ENCODE data around the gene CSPG4. TPM values are rescaled to one million over a fixed set of nuclear protein-coding genes. Genes with fewer than 3 reads are reported as not detected.

Gene CSPG4
- total RNA-seq, 2 donors from 2014 or later = 0.02 TPM; not detected in 1

DNA sequence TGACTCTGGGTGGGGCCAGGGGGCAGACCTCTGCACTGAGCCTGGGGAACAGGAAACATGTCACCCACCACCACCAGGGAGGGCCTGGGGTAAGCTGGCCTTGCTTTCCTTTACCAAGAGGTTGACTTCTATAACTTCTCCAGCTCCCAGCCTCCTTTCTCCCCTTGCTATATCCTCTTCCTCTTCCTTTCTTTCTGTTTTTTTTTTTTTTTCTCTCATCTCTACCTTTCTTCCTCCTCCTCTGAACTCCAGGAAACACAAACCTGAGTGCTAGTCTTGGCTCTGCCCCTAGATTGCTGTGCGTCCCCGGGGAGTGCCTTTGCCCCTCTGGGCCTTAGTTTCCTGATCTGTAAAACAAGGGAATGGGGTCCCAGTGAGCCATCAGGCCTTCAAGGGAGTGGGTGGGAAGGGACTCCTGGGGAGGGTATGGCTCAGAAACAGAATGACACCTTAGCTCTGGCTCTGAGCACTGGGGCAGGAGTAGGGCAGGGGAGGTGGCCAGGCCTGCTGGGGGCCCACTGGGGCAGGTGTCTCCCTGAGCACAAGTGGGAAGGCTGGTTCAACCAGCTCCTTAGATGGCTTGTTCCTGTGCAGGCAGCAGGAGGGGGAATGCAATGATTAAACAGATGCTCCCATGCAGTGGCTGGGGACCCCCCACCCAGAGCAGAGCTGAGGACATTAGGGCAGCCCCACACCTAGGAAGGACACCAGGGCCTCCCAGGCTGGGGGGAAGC, 60.7 kb downstream of the CSPG4 start:
- peak overlapping the region; percentile 80 for H3K27ac Mint-ChIP-seq
- H3K4me1 Mint-ChIP-seq = peaks cover 20% of the 10 kb centered on the region
- no peaks in the 10 kb centered on the region for H3K9me3 Mint-ChIP-seq
- no peaks in the 10 kb centered on the region for H3K27me3 Mint-ChIP-seq
- no peak for ATAC-seq (replicated peaks)
- peak overlapping the region; percentile 87 for H3K4me3 Mint-ChIP-seq
- no peaks in the 10 kb centered on the region for H3K36me3 Mint-ChIP-seq (ENCODE audit: low read depth)

DNA sequence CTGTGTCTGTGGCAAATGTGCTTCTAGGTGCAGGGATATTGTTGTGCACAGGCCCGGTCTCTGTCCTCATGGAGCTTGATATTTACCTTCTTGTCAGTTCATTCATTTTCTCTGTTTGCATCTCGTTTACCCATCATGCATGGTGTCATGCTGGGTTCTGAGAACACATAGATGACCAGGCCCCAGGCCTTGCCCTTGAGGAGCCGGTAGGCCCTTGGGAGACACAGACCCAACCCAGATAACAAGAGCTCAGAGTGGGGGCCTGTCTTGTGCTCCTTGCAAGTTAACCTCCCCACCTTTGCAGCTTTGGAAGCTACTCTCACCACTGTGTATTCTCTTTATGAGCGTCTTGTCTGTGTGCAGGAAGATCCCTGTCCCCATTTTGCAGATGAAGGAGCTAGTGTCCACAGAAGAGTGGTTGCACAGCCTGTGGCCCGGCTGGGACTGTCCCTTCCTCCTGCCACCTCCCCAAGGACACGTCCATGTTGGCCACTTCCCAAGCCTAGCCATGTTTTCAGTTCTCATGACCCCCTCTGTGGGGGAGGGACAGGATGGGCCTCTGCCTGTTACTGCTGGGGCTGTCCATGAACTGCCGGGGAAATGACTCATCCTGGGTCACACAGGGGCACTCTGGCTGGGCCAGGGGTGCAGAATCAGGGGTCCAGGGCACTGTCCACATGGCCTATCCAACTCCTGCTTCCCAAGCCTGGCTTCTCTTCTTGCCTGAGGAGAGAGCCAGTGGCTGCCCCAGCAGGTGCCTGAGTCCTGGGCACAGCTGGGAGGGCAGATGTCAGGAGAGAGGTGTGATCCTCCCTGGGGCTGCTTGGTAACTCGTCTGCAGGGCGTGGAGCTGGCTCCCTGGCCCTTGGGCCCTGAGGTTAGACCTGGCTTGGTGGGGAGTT, 61.5 kb downstream of the CSPG4 start:
- Mint-ChIP-seq H3K27ac (peak overlapping the region; percentile 80), H3K4me1 (peaks cover 20% of the 10 kb centered on the region), H3K36me3 (ENCODE audit: low read depth) (no peaks in the 10 kb centered on the region), H3K27me3 (no peaks in the 10 kb centered on the region), H3K9me3 (no peaks in the 10 kb centered on the region), H3K4me3 (peak overlapping the region; percentile 87)
- ATAC-seq (replicated peaks) = peak; percentile 41

DNA sequence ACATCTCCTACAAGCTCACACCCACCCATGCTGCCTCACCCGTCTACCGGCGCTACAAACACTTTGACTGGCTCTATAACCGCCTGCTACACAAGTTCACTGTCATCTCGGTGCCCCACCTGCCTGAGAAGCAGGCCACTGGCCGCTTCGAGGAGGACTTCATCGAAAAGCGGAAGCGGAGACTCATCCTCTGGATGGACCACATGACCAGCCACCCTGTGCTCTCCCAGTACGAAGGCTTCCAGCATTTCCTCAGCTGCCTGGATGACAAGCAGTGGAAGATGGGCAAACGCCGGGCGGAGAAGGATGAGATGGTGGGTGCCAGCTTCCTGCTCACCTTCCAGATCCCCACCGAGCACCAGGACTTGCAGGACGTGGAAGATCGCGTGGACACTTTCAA, 62.8 kb downstream of the CSPG4 start:
- Mint-ChIP-seq H3K4me3 (peak overlapping the region; percentile 87), H3K36me3 (ENCODE audit: low read depth) (no peaks in the 10 kb centered on the region), H3K4me1 (peaks cover 20% of the 10 kb centered on the region), H3K27ac (peak overlapping the region; percentile 46), H3K9me3 (no peaks in the 10 kb centered on the region), H3K27me3 (no peaks in the 10 kb centered on the region)
- no peak for ATAC-seq (replicated peaks)

DNA sequence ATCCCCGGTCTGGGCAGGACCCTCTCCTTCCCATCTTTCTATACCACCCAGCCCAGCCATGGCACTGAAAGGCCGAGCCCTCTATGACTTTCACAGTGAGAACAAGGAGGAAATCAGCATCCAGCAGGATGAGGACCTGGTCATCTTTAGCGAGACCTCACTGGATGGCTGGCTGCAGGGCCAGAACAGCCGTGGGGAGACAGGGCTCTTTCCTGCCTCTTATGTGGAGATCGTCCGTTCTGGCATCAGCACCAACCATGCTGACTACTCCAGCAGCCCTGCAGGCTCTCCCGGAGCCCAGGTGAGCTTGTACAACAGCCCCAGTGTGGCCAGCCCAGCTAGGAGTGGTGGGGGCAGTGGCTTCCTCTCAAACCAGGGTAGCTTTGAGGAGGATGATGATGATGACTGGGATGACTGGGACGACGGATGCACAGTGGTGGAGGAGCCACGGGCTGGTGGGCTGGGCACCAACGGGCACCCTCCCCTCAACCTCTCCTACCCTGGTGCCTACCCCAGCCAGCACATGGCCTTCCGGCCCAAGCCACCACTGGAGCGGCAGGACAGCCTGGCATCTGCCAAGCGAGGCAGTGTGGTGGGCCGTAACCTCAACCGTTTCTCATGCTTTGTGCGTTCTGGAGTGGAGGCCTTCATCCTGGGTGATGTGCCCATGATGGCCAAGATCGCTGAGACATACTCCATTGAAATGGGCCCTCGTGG, 63.4 kb downstream of the CSPG4 start:
- ATAC-seq (replicated peaks) = no peak
- Mint-ChIP-seq H3K36me3 (ENCODE audit: low read depth) (no peaks in the 10 kb centered on the region), H3K27ac (peak overlapping the region; percentile 46), H3K27me3 (no peaks in the 10 kb centered on the region), H3K4me3 (peak overlapping the region; percentile 87), H3K4me1 (peaks cover 20% of the 10 kb centered on the region), H3K9me3 (no peaks in the 10 kb centered on the region)

DNA sequence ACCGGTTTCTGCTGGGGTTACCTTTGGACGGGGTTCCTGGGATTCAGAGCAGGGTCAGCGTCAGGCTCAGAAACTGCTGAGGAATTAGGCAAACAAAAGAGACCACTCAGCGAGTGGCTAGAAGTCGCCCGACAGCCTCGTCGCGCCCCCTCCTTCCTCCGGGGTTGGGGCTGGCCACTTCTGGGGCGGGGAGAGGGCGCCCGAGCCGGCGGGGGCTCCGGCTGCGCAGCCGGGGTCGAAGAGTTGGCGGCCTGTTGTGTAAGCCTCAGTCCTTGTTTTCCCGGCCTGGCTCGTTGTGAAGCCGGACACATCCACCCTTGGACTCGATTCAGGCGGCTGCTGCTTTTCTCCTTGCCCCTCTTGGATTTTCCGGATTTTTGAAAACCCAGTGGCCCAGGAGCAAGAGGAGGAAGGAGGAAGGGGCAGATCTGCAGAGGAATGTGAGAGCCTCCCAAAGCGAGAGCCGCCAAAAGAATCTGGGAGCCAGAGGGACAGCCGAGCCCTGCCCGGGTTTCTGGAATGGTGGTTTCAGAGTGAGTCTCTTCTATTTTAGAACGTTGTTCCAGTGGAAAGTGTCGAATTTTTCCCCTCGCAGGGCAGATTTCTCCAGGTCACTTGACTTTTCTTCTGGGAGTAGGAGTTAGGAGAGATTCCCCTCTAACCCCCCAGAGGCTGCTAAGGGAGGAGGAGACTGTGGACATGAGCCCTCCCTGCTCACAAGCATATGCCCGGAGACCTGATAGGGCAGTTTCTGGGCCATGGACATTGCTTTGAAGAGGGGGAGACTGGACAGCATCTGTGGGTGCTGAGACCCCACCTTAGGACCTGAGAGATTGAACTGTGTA, 64.3 kb downstream of the CSPG4 start:
- H3K4me3 Mint-ChIP-seq = peak overlapping the region; percentile 87
- H3K4me1 Mint-ChIP-seq = peaks cover 20% of the 10 kb centered on the region
- H3K36me3 Mint-ChIP-seq (ENCODE audit: low read depth) = no peaks in the 10 kb centered on the region
- peak overlapping the region; percentile 41 for H3K27ac Mint-ChIP-seq
- no peaks in the 10 kb centered on the region for H3K27me3 Mint-ChIP-seq
- no peaks in the 10 kb centered on the region for H3K9me3 Mint-ChIP-seq
- peak; percentile 1 for ATAC-seq (replicated peaks)

DNA sequence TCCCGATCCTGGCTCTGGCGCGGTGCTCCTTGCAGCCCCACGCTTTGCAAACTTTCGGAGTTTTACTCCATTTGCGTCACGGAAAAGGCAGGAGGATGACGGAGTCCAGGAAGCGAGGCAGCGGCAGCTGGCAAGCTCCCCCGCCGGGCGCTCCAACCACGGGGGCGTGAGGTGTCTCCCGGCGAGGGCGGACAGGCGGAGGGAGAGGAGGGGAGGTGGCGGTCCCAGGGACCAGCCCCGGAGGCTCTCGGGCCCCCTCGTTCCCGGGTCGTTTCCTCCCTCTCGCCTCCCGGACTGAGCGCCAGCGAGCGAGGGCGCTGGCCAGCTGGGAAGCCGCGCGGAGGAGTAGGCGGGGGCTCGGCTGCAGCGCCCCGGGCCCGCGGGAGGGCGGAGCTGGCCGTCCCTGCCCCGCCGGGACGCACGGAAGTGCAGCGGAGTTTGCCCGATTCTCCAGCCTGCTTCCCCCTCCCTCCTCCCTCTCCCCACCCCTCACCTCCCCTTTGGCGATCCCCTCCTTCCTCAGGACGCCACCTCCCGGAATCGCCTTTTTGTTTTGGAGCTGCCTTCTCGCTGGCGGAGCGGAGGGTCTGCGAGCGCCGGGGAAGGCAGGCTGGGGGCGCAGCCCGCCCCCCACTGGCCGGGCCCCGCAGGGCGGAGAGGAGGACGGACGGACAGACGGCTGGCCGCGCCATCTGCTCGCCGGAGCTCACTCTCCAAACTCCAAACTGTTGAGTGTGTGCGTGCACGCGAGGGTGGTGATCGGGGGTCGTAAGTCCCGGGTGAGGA, 65.1 kb downstream of the CSPG4 start, which contains the start of gene SNX33:
Gene SNX33, plus strand, starts transcription at position 543 of the 786 bp plus-strand sequence. CDS start 1,191 bp downstream, outside the sequence.
- H3K36me3 Mint-ChIP-seq (ENCODE audit: low read depth) = no peaks in the 10 kb centered on the region
- peak within 1 kb of the TSS; percentile 75 for H3K27ac Mint-ChIP-seq
- peak; percentile 80 for ATAC-seq (replicated peaks)
- peak within 1 kb of the TSS; percentile 87 for H3K4me3 Mint-ChIP-seq
- H3K4me1 Mint-ChIP-seq = peaks cover 20% of the 10 kb centered on the region
- no peaks in the 10 kb centered on the region for H3K27me3 Mint-ChIP-seq
- H3K9me3 Mint-ChIP-seq = no peaks in the 10 kb centered on the region

DNA sequence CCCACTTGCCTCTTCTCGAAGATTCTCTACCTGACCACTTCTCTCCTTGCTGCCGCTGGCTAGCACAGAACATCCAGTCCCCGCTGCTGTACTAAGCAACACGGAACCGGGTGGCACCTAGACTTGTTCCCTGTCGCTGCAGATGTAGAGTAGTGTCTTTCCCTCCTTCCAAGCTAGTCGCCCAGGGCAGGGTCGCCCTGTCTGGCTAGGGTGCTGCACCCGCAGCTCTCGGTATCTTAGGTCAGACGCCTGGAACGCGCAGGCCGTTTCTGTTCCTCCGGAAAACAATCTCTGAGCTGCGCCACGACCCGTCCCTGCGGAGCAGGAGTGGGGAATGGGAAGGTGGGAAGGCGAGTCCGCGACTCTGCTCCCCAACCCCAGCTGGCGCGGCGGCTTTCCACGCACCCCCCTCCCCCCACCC, 65.7 kb downstream of the CSPG4 start:
- Mint-ChIP-seq H3K27ac (peak overlapping the region; percentile 75), H3K27me3 (no peaks in the 10 kb centered on the region), H3K9me3 (no peaks in the 10 kb centered on the region), H3K36me3 (ENCODE audit: low read depth) (no peaks in the 10 kb centered on the region), H3K4me1 (peaks cover 18% of the 10 kb centered on the region), H3K4me3 (peak overlapping the region; percentile 87)
- peak; percentile 20 for ATAC-seq (replicated peaks)

DNA sequence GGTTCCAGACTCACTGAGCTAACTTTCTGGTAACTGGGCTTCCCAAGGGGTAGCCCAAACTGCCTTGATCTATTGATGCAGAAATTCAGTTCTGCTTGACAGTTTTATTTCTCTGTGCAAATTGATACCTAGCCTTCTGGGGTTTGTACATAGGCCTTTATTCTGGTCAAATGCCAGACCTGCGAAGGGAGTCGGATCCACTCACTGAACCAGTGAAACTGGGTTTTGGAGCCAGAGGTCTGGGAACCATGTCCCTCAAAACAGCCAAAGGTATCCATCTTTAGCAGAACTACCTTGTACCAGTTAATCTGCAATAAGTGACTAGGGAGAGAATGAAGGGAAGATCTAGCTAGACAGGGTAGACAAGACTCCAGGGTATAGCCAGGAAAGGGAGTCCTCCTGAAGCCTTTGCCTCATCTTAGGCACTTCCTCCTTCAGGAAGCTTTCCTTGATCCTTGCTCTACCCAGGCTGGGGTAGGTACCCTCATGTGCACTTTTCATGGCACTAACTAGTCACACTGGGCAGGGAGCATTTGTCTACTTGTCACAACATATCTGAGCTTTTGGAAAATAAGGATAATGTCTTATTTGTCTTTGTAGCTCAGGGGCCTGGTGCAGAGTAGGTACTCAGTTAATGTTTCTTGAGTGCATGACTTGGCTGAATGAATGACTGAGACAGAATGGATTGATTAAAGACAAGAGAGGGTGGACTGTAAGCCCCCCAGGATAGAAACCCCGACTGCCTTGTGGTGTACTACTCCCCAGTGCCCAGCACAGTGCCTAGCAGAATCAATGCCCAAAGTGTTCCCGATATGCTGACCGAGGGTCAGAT, 66.3 kb downstream of the CSPG4 start:
- H3K27ac Mint-ChIP-seq = peak overlapping the region; percentile 75
- no peaks in the 10 kb centered on the region for H3K9me3 Mint-ChIP-seq
- no peak for ATAC-seq (replicated peaks)
- H3K4me1 Mint-ChIP-seq = peaks cover 13% of the 10 kb centered on the region
- no peaks in the 10 kb centered on the region for H3K27me3 Mint-ChIP-seq
- H3K36me3 Mint-ChIP-seq (ENCODE audit: low read depth) = no peaks in the 10 kb centered on the region
- peak overlapping the region; percentile 87 for H3K4me3 Mint-ChIP-seq

DNA sequence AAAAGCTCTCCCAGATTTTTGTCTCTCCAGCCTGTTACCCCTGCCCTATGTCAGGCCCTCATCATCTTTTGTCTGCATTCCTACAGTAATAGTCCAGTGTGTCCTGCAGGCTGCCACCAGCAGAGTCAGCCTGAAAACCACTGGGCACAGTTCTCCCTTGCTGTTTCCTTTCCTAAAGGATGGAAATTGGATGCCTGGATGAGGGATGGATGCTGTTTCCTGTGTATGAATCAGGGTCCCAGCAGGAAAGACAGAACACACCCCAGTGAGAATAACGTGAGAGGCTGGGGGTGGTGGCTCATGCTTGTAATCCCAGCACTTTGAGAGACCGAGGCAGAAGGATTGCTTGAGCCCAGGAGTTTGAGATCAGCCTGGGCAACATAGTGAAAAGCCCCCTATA, 68.3 kb downstream of the CSPG4 start:
- H3K9me3 Mint-ChIP-seq = no peaks in the 10 kb centered on the region
- no peak for ATAC-seq (replicated peaks)
- no peak overlapping the region for H3K27ac Mint-ChIP-seq
- H3K36me3 Mint-ChIP-seq (ENCODE audit: low read depth) = peaks cover 7% of the 10 kb centered on the region
- H3K4me3 Mint-ChIP-seq = no peak overlapping the region
- no peaks in the 10 kb centered on the region for H3K4me1 Mint-ChIP-seq
- H3K27me3 Mint-ChIP-seq = no peaks in the 10 kb centered on the region

DNA sequence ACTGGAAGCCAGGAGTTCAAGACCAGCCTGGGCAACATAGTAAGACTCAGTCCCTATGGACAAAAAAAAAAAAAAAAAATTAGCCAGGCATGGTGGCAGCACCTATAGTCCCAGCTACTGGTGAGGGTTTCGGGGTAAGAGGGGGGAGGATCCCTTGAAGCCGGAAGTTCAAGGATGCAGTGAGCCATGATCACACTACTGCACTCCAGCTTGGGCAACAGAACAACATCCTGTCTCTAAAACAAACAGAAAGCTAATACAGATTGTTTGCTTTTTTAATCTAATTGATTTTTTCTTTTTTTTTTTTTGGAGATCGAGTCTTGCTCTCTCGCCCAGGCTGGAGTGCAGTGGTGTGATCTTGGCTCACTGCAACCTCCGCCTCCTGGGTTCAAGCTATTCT, 71.0 kb downstream of the CSPG4 start:
- peak overlapping the region; percentile 57 for H3K27ac Mint-ChIP-seq
- peaks cover 33% of the 10 kb centered on the region for H3K36me3 Mint-ChIP-seq (ENCODE audit: low read depth)
- peak overlapping the region; percentile 98 for H3K4me3 Mint-ChIP-seq
- ATAC-seq (replicated peaks) = no peak
- peaks cover 9% of the 10 kb centered on the region for H3K4me1 Mint-ChIP-seq
- no peaks in the 10 kb centered on the region for H3K27me3 Mint-ChIP-seq
- H3K9me3 Mint-ChIP-seq = no peaks in the 10 kb centered on the region

DNA sequence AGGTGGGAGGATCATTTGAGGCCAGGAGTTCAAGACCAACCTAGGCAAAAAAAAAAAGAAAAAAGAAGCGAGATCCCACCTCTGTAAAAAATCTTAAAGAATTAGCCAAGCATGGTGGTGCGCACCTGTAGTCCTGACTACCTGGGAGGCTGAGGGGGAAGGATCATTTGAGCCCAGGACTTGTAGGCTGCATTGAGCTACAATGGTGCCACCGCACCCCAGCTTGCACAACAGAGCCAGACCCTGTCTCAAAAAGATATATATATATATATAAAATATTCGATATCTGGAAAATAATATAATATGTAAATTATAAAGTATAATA, 71.5 kb downstream of the CSPG4 start:
- no peaks in the 10 kb centered on the region for H3K27me3 Mint-ChIP-seq
- H3K27ac Mint-ChIP-seq = peak overlapping the region; percentile 96
- H3K36me3 Mint-ChIP-seq (ENCODE audit: low read depth) = peaks cover 33% of the 10 kb centered on the region
- H3K4me1 Mint-ChIP-seq = peaks cover 9% of the 10 kb centered on the region
- no peaks in the 10 kb centered on the region for H3K9me3 Mint-ChIP-seq
- no peak for ATAC-seq (replicated peaks)
- peak overlapping the region; percentile 98 for H3K4me3 Mint-ChIP-seq

DNA sequence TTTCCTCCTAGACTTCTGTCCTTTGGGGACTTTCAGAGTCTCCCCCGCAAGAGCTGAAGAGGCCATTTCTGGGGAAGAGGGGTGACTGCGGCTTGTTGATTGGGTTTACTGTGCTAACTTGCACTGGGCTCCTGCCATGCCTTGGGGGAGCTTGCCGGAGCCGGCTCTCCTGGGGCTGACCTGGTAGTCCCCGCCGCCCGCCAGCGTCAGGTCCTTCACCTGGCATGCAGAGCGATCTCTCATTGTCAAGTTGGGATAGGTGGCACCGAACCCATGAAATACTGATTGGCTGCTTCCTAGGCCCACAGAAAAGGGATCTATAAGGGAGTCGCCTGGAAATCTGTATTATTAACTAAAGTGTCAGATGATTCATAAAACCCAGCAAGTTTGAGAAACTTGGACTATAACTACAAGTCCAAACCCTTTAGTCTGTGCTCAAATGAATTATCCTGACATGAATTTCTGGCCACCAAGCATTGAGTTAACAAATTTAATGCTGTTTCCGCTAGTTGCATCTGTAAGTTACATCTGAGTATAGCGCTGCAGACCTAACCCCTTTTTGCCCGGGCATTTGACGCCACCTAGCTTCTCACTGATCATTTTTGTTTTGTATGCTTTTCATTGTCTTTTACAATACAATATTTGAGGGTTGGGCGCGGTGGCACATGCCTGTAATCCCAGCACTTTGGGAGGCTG, 72.0 kb downstream of the CSPG4 start:
- H3K27me3 Mint-ChIP-seq = no peaks in the 10 kb centered on the region
- ATAC-seq (replicated peaks) = peak; percentile 54
- H3K36me3 Mint-ChIP-seq (ENCODE audit: low read depth) = peaks cover 33% of the 10 kb centered on the region

More for the DNA sequence above, 72.0 kb downstream of the CSPG4 start:
- Mint-ChIP-seq H3K4me3 (peak overlapping the region; percentile 98), H3K4me1 (peaks cover 9% of the 10 kb centered on the region), H3K27ac (peak overlapping the region; percentile 96), H3K9me3 (no peaks in the 10 kb centered on the region)
